Omental fat pad (tissue), 4 donors: ENCODE results near the gene CD3D. TPM values are rescaled to one million over a fixed set of nuclear protein-coding genes. Genes with fewer than 3 reads are reported as not detected.

Experiments
- ATAC-seq: fragments of 150-250 bp; one replicate; pipeline ENCODE4 v1.9.1; 2016; ENCODE audit warnings: mild to moderate bottlenecking, moderate library complexity; ENCODE audit not compliant: low FRiP score
- DNase-seq: peaks from one replicate; pipeline ENCODE4 v3.0.0-alpha.2; 2019; ENCODE audit warnings: low spot score
- CTCF ChIP-seq, 3 donors: fragments of 450-650 bp; IDR thresholded peaks; one replicate each; pipeline ENCODE4 v1.5.1; 2016 to 2017; ENCODE audit warnings: antibody characterized with exemption in 3 of 3, mild to moderate bottlenecking in 3 of 3, moderate library complexity in 2 of 3
- total RNA-seq, 4 donors: library from RNA; depleted of rRNA; stranded (reverse); fragments of >200 nt; gene quantifications; one replicate each; pipeline ENCODE4 v1.1.0, GENCODE V29; 2016

CD3D gene
- total RNA-seq = 1 to 10 TPM; 1.7 to 3.4 (median 2.6) TPM

- no peak for TF ChIP-seq CTCF (IDR thresholded peaks at IDR 0.05)
- ATAC-seq = no peak
- DNase-seq = no peak
These were observed at the start of gene CD3D for GRCh38 chr11:118342503-118343161. Gene CD3D, minus strand, starts transcription at chr11:118342705. Its CDS starts 98 bp downstream, at chr11:118342607.

- DNase-seq (no peak), ATAC-seq (no peak)
- TF ChIP-seq CTCF (IDR thresholded peaks at IDR 0.05) = no peak
These were observed 41.2 kb upstream of the CD3D start for GRCh38 chr11:118383657-118384056.

- TF ChIP-seq CTCF (IDR thresholded peaks at IDR 0.05) = no peak
- no peak for ATAC-seq
These were observed 40.4 kb upstream of the CD3D start for GRCh38 chr11:118382954-118383353.

GRCh38 chr11:118380571-118380970 is 38.1 kb upstream of the CD3D start:
- ATAC-seq = no peak
- TF ChIP-seq CTCF (IDR thresholded peaks at IDR 0.05) = no peak
- no peak for DNase-seq

More at GRCh38 chr11:118382954-118383353, 40.4 kb upstream of the CD3D start:
- DNase-seq = no peak

GRCh38 chr11:118379497-118379896 is 37.0 kb upstream of the CD3D start:
- TF ChIP-seq CTCF (IDR thresholded peaks at IDR 0.05) = no peak
- ATAC-seq (no peak), DNase-seq (no peak)

GRCh38 chr11:118375978-118376377 is 33.5 kb upstream of the CD3D start:
- TF ChIP-seq CTCF (IDR thresholded peaks at IDR 0.05) = no peak
- ATAC-seq = no peak
- DNase-seq = no peak

GRCh38 chr11:118374729-118375128 is 32.2 kb upstream of the CD3D start:
- no peak for ATAC-seq
- TF ChIP-seq CTCF (IDR thresholded peaks at IDR 0.05) = no peak

More at GRCh38 chr11:118374729-118375128, 32.2 kb upstream of the CD3D start:
- no peak for DNase-seq
